22Rv1 (cell line): ENCODE measurements around the gene BZW2.

ENCODE experiments used
- ZFX ChIP-seq: fragments of 450-650 bp; IDR thresholded peaks from 2 replicates; pipeline ENCODE4 v1.6.1; 2017; ENCODE audit warnings: antibody characterized with exemption, borderline replicate concordance
- TF ChIP-seq, protein P1 (sequence below): fragments of 450-650 bp; IDR thresholded peaks from 2 replicates; pipeline ENCODE4 v1.5.1; 2017; ENCODE audit warnings: mild to moderate bottlenecking

GRCh38 chr7:16755397-16755796 is 109.4 kb downstream of the BZW2 start:
- TF ChIP-seq, protein P1, sequence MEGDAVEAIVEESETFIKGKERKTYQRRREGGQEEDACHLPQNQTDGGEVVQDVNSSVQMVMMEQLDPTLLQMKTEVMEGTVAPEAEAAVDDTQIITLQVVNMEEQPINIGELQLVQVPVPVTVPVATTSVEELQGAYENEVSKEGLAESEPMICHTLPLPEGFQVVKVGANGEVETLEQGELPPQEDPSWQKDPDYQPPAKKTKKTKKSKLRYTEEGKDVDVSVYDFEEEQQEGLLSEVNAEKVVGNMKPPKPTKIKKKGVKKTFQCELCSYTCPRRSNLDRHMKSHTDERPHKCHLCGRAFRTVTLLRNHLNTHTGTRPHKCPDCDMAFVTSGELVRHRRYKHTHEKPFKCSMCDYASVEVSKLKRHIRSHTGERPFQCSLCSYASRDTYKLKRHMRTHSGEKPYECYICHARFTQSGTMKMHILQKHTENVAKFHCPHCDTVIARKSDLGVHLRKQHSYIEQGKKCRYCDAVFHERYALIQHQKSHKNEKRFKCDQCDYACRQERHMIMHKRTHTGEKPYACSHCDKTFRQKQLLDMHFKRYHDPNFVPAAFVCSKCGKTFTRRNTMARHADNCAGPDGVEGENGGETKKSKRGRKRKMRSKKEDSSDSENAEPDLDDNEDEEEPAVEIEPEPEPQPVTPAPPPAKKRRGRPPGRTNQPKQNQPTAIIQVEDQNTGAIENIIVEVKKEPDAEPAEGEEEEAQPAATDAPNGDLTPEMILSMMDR: no peak
- TF ChIP-seq ZFX: no peak
